Progenitor cell of endocrine pancreas (in vitro differentiated cells): ENCODE data around the gene GRN. TPM values are rescaled to one million over a fixed set of nuclear protein-coding genes. Genes with fewer than 3 reads are reported as not detected.
A peak's percentile ranks its signal among the peaks of the same experiment; 100 is the strongest.

Source experiments
- DNase-seq: peaks from one replicate; pipeline ENCODE4 v3.0.0; 2021; ENCODE audit warnings: low spot score; ENCODE audit not compliant: unreplicated experiment
- H3K27ac Mint-ChIP-seq: 2 replicates; pipeline ENCODE4 v1.8.0; 2021; ENCODE audit warnings: mild to moderate bottlenecking, moderate library complexity, mixed read lengths
- H3K27me3 Mint-ChIP-seq: 2 replicates; pipeline ENCODE4 v1.8.0; 2021; ENCODE audit warnings: mixed read lengths
- H3K36me3 Mint-ChIP-seq: 2 replicates; pipeline ENCODE4 v1.8.0; 2022; ENCODE audit warnings: mixed read lengths; ENCODE audit not compliant: insufficient read depth
- H3K4me1 Mint-ChIP-seq: 2 replicates; pipeline ENCODE4 v1.8.0; 2021; ENCODE audit warnings: low read depth, mixed read lengths
- H3K4me3 Mint-ChIP-seq: 2 replicates; pipeline ENCODE4 v1.8.0; 2021; ENCODE audit warnings: low read depth, mild to moderate bottlenecking, moderate library complexity, mixed read lengths
- H3K9me3 Mint-ChIP-seq: 2 replicates; pipeline ENCODE4 v1.8.0; 2021; ENCODE audit warnings: low read depth, mixed read lengths
- total RNA-seq: library from RNA; stranded (reverse); gene quantifications from 2 replicates; pipeline ENCODE4 v1.2.1, GENCODE V29; 2021
- TF ChIP-seq, protein P1 (sequence below): fragments of 200-600 bp; sonication (generic); IDR thresholded peaks from one replicate; pipeline ENCODE4 v1.5.0; 2021; ENCODE audit warnings: antibody characterized with exemption, mild to moderate bottlenecking; ENCODE audit not compliant: unreplicated experiment

The GRN gene
- total RNA-seq, 1 donor from 2014 or later = 99.7 TPM

DNA sequence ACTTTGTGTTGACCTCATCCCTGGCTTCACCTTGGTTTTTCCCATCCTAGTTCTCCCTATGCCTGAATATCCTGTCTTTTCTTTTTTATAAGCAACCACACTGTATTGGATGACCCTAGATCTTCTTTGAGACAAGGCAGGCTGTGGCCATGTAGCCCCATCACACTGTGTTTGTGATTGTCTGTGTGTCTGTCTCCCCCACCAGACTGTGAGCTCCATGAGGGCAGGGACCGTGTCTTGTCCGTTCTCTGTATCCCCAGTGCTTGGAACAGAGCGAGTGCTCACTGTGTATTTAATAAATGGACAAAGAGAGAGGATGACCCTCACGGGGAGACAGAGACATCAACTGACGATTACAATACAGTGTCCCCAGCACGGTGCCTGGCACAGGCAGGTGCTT, 27.6 kb upstream of the GRN start:
- Mint-ChIP-seq H3K4me3 (no peak overlapping the region), H3K27me3 (peaks cover 49% of the 10 kb centered on the region), H3K9me3 (no peaks in the 10 kb centered on the region), H3K27ac (peak overlapping the region; percentile 51), H3K36me3 (peaks cover 3% of the 10 kb centered on the region), H3K4me1 (peaks cover 9% of the 10 kb centered on the region)
- no peak for DNase-seq
- TF ChIP-seq, protein P1, sequence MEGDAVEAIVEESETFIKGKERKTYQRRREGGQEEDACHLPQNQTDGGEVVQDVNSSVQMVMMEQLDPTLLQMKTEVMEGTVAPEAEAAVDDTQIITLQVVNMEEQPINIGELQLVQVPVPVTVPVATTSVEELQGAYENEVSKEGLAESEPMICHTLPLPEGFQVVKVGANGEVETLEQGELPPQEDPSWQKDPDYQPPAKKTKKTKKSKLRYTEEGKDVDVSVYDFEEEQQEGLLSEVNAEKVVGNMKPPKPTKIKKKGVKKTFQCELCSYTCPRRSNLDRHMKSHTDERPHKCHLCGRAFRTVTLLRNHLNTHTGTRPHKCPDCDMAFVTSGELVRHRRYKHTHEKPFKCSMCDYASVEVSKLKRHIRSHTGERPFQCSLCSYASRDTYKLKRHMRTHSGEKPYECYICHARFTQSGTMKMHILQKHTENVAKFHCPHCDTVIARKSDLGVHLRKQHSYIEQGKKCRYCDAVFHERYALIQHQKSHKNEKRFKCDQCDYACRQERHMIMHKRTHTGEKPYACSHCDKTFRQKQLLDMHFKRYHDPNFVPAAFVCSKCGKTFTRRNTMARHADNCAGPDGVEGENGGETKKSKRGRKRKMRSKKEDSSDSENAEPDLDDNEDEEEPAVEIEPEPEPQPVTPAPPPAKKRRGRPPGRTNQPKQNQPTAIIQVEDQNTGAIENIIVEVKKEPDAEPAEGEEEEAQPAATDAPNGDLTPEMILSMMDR = no peak

DNA sequence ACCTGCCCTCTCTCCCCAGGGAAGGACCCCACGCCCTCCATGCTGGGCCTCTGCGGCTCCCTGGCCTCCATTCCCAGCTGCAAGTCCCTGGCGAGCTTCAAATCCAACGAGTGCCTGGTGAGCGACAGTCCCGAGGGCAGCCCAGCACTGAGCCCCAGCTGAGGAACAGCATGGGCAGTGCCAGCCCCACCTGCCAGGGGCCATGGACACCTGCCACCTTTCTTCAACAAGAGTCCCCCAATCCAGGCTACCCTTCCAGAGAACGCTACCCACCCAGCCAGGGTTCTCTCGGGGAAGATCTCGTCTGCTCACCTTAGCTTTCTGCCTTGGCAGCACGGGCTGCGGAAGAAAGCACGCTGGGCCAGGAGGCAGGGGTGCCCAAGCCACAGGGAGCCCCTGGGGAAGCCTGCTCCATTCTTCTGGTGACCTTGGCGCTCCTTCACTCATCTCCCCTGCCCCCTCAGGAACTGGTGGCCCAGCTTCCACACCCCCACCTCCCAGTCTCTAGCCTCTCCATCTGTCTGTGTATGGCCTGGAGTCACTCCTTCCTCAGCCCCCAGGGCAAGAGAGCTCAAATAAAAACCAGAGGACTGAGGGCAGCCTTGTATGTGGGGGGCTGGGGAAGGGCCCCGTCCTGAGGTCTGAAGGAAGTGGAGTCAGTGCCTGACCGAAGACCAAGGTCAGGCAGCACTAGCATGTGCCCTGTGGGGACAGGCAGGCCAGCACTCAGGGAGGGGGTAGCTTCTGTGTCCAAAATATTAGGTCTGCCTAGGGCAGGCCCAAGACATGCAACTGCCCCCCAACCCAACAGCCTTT, 26.8 kb upstream of the GRN start:
- DNase-seq = no peak
- Mint-ChIP-seq H3K27me3 (peaks cover 43% of the 10 kb centered on the region), H3K27ac (peak overlapping the region; percentile 80)

DNA sequence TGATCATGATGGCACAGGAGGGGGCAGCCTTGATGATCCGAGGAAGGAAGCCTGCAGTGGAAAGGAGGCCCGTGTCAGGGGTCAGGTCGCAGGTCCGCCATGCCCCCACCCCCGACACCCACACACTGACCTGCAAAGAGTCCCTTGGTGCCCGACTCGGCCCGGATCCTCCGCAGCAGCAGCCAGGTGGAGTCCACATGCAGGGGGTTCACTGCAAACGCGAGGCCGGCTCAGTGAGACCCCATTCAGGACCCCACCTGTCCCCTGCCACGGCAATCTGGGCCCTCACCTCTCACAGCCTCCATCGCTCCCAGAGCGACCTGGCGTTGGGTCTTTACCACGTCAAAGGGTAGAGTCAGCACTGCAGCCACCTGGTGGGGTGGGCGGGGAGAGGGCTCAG, 25.0 kb upstream of the GRN start:
- no peak for DNase-seq
- Mint-ChIP-seq H3K27me3 (peaks cover 28% of the 10 kb centered on the region), H3K4me1 (peaks cover 14% of the 10 kb centered on the region), H3K4me3 (no peak overlapping the region), H3K27ac (no peak overlapping the region), H3K36me3 (peaks cover 3% of the 10 kb centered on the region), H3K9me3 (no peaks in the 10 kb centered on the region)
- TF ChIP-seq, protein P1 = no peak

More for the DNA sequence above, 26.8 kb upstream of the GRN start:
- Mint-ChIP-seq H3K36me3 (peaks cover 3% of the 10 kb centered on the region), H3K4me3 (no peak overlapping the region), H3K9me3 (no peaks in the 10 kb centered on the region), H3K4me1 (peaks cover 9% of the 10 kb centered on the region)
- TF ChIP-seq, protein P1 = no peak

DNA sequence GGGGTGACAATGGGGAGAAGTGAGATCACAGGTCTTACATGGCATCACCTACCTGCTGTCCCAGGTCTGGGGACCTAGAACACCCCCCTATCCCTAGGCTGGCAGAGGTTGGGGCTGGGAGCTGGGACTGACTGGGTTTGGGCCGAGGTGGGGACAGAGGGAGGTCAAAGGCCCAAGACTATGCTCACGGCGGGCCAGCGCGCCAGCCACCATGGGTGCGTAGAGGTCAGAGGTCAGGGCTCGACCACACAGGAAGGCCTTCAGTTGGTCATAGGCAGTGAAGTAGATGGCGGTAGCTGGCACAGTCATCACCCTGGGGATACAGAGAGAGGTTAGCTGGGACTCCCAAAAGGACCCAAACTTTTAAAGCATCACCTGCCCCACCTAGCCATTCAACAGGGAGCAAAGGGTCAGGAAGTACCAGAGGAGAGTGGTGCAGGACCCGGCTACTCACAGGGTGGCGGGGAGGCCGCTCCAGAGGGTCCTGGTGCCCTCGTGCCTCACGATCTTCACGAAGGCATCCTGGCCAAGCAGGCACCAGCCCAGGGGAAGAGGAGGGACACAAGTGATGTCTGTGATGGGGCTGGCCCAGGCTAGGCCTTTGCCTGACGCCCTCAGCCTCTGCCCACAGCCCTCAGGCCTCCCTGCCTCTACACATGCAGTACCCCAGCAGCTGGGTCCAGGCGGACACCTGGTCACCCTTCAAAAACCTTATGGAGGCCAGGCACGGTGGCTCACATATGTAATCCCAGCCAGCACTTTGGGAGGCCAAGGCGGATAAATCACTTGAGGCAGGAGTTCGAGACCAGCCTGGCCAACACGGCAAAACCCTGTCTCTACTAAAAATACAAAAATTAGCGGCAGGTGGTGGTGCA, 23.6 kb upstream of the GRN start:
- no peaks in the 10 kb centered on the region for H3K9me3 Mint-ChIP-seq
- no peak overlapping the region for H3K4me3 Mint-ChIP-seq
- TF ChIP-seq, protein P1 = no peak
- H3K36me3 Mint-ChIP-seq = peaks cover 3% of the 10 kb centered on the region
- peaks cover 24% of the 10 kb centered on the region for H3K27me3 Mint-ChIP-seq
- H3K27ac Mint-ChIP-seq = no peak overlapping the region
- peaks cover 5% of the 10 kb centered on the region for H3K4me1 Mint-ChIP-seq
- DNase-seq = no peak

DNA sequence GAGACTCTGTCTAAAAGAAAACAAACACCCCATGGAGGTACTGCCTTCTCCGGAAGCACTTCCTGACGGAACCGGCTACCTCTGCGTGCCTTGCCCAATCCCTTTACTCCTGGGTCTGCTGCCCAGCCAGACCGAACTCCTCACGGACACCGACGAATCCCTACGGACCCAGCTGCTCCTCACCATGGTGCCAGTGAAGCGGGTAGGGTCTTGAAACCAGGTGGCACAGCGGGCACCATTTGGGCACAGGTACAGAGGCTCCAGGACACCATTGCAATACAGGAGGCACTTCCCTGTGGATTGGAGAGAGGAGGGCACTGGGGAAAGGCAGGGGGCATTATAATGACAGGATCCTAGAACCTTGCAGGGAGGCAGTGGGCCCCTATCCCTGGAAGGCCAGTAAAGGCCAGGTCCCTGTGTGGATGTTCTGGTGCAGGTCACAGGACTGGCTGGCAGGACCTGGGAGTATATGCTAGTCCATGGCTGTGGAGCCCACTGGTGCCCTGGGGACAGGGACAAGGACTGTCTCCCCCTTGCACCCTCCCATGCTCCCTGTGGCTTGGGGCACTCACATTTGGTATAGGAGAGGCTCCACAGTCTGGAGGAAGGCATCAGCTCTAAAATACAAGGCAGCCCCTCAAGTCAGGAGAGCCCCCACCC, 22.7 kb upstream of the GRN start:
- Mint-ChIP-seq H3K4me3 (peak overlapping the region; percentile 24), H3K9me3 (no peaks in the 10 kb centered on the region), H3K36me3 (peaks cover 3% of the 10 kb centered on the region), H3K27me3 (peaks cover 18% of the 10 kb centered on the region), H3K27ac (no peak overlapping the region), H3K4me1 (peaks cover 5% of the 10 kb centered on the region)
- no peak for DNase-seq
- TF ChIP-seq, protein P1 = no peak
